ENCODE data around the gene GGPS1. TPM values are rescaled to one million over a fixed set of nuclear protein-coding genes. Genes with fewer than 3 reads are reported as not detected.
A peak's percentile ranks its signal among the peaks of the same experiment; 100 is the strongest.
"Not testable (repeated sequence)": the region's sequence is repeated elsewhere in the genome, so short reads cannot be mapped to it uniquely, and the experiment has no call there.

Gene GGPS1
- total RNA-seq, result 10 to 100 TPM; 33.6 to 36.1 TPM

- ATAC-seq, result peak; percentile 80 to 86
- Mint-ChIP-seq H3K36me3 (peaks cover 13 to 16% of the 10 kb centered on the region in 2 donors), H3K27ac (no peak within 1 kb of the TSS), H3K9me3 (no peaks in the 10 kb centered on the region)
- DNase-seq (ENCODE audit: low spot score in 2 of 2), result peak; percentile 95 to 97
Observed at GRCh38 chr1:235328271-235329138, at the start of gene GGPS1. TSS of gene GGPS1 (plus strand) at chr1:235328570. CDS start at chr1:235335265, 6,695 bp downstream.

- DNase-seq (ENCODE audit: low spot score in 2 of 2) (no peak), ATAC-seq (no peak)
- H3K27ac Mint-ChIP-seq, result no peak overlapping the region
- H3K36me3 Mint-ChIP-seq, result peaks cover 0 to 5% of the 10 kb centered on the region in 2 donors
- no peaks in the 10 kb centered on the region for H3K9me3 Mint-ChIP-seq
Observed at GRCh38 chr1:235278915-235279292, 49.5 kb upstream of the GGPS1 start.

GRCh38 chr1:235279694-235280093 lies 48.7 kb upstream of the GGPS1 start:
- Mint-ChIP-seq H3K9me3 (no peaks in the 10 kb centered on the region), H3K27ac (no peak overlapping the region), H3K36me3 (peaks cover 0 to 5% of the 10 kb centered on the region in 2 donors)
- ATAC-seq (no peak), DNase-seq (ENCODE audit: low spot score in 2 of 2) (no peak)

- H3K9me3 Mint-ChIP-seq, result no peaks in the 10 kb centered on the region
- DNase-seq (ENCODE audit: low spot score in 2 of 2) (no peak), ATAC-seq (no peak)
- H3K27ac Mint-ChIP-seq, result no peak overlapping the region
- peaks cover 0 to 5% of the 10 kb centered on the region in 2 donors for H3K36me3 Mint-ChIP-seq
Observed at GRCh38 chr1:235280467-235280866, 47.9 kb upstream of the GGPS1 start.

- not testable (repeated sequence) for H3K36me3 Mint-ChIP-seq; ATAC-seq; H3K27ac Mint-ChIP-seq; DNase-seq (ENCODE audit: low spot score in 2 of 2); H3K9me3 Mint-ChIP-seq
Observed at GRCh38 chr1:235283636-235284035, 44.7 kb upstream of the GGPS1 start.

GRCh38 chr1:235284231-235284769 lies 44.1 kb upstream of the GGPS1 start:
- Mint-ChIP-seq H3K27ac (no peak overlapping the region), H3K36me3 (no peaks in the 10 kb centered on the region), H3K9me3 (no peaks in the 10 kb centered on the region)
- no peak for DNase-seq (ENCODE audit: low spot score in 2 of 2)
- no peak for ATAC-seq

- H3K27ac Mint-ChIP-seq, result peak overlapping the region in 1 of 2 donors; percentile 6
- H3K9me3 Mint-ChIP-seq, result no peaks in the 10 kb centered on the region
- no peaks in the 10 kb centered on the region for H3K36me3 Mint-ChIP-seq
- DNase-seq (ENCODE audit: low spot score in 2 of 2), result no peak
- ATAC-seq, result peak in 1 of 2 donors; percentile 89
Observed at GRCh38 chr1:235286667-235287066, 41.7 kb upstream of the GGPS1 start.

GRCh38 chr1:235287208-235287882 lies 41.0 kb upstream of the GGPS1 start:
- peak overlapping the region in 1 of 2 donors; percentile 6 for H3K27ac Mint-ChIP-seq
- DNase-seq (ENCODE audit: low spot score in 2 of 2) (no peak), ATAC-seq (no peak)
- no peaks in the 10 kb centered on the region for H3K36me3 Mint-ChIP-seq
- H3K9me3 Mint-ChIP-seq, result no peaks in the 10 kb centered on the region

- ATAC-seq (no peak), DNase-seq (ENCODE audit: low spot score in 2 of 2) (no peak)
- no peak overlapping the region for H3K27ac Mint-ChIP-seq
- no peaks in the 10 kb centered on the region for H3K9me3 Mint-ChIP-seq
- H3K36me3 Mint-ChIP-seq, result no peaks in the 10 kb centered on the region
Observed at GRCh38 chr1:235289859-235290739, 38.3 kb upstream of the GGPS1 start.

GRCh38 chr1:235290740-235291502 lies 37.4 kb upstream of the GGPS1 start:
- ATAC-seq (no peak), DNase-seq (ENCODE audit: low spot score in 2 of 2) (no peak)
- H3K27ac Mint-ChIP-seq, result no peak overlapping the region
- no peaks in the 10 kb centered on the region for H3K9me3 Mint-ChIP-seq
- H3K36me3 Mint-ChIP-seq, result no peaks in the 10 kb centered on the region

GRCh38 chr1:235291599-235292091 lies 36.7 kb upstream of the GGPS1 start:
- no peak overlapping the region for H3K27ac Mint-ChIP-seq
- no peak for ATAC-seq

GRCh38 chr1:235292790-235293189 lies 35.6 kb upstream of the GGPS1 start:
- H3K36me3 Mint-ChIP-seq, result no peaks in the 10 kb centered on the region
- DNase-seq (ENCODE audit: low spot score in 2 of 2) (no peak), ATAC-seq (no peak)
- H3K27ac Mint-ChIP-seq, result no peak overlapping the region
- no peaks in the 10 kb centered on the region for H3K9me3 Mint-ChIP-seq

More at GRCh38 chr1:235291599-235292091, 36.7 kb upstream of the GGPS1 start:
- DNase-seq (ENCODE audit: low spot score in 2 of 2), result no peak
- Mint-ChIP-seq H3K36me3 (no peaks in the 10 kb centered on the region), H3K9me3 (no peaks in the 10 kb centered on the region)

- no peaks in the 10 kb centered on the region for H3K36me3 Mint-ChIP-seq
- DNase-seq (ENCODE audit: low spot score in 2 of 2) (no peak), ATAC-seq (no peak)
Observed at GRCh38 chr1:235293322-235293942, 34.9 kb upstream of the GGPS1 start.

GRCh38 chr1:235295902-235296350 lies 32.4 kb upstream of the GGPS1 start:
- Mint-ChIP-seq H3K36me3 (no peaks in the 10 kb centered on the region), H3K9me3 (no peaks in the 10 kb centered on the region), H3K27ac (peak overlapping the region; percentile 16 to 57)
- ATAC-seq (no peak), DNase-seq (ENCODE audit: low spot score in 2 of 2) (no peak)

More at GRCh38 chr1:235293322-235293942, 34.9 kb upstream of the GGPS1 start:
- H3K9me3 Mint-ChIP-seq, result no peaks in the 10 kb centered on the region
- no peak overlapping the region for H3K27ac Mint-ChIP-seq

GRCh38 chr1:235296729-235297128 lies 31.6 kb upstream of the GGPS1 start:
- Mint-ChIP-seq H3K36me3 (no peaks in the 10 kb centered on the region), H3K9me3 (no peaks in the 10 kb centered on the region), H3K27ac (peak overlapping the region; percentile 16 to 55)
- no peak for ATAC-seq
- no peak for DNase-seq (ENCODE audit: low spot score in 2 of 2)

Measured in activated naive CD4-positive, alpha-beta T cell treated with anti-CD3 and anti-CD28 coated beads, Interleukin-2, amount 50 U/mL, for 72 hours (primary cell).